LNCAP (cell line): ENCODE results near the gene TELO2.

Source experiments
- TF ChIP-seq, protein P1 (sequence below): fragments of 450-650 bp; IDR thresholded peaks from 2 replicates; pipeline ENCODE4 v1.5.1; 2017; ENCODE audit warnings: mild to moderate bottlenecking

TELO2 gene

DNA sequence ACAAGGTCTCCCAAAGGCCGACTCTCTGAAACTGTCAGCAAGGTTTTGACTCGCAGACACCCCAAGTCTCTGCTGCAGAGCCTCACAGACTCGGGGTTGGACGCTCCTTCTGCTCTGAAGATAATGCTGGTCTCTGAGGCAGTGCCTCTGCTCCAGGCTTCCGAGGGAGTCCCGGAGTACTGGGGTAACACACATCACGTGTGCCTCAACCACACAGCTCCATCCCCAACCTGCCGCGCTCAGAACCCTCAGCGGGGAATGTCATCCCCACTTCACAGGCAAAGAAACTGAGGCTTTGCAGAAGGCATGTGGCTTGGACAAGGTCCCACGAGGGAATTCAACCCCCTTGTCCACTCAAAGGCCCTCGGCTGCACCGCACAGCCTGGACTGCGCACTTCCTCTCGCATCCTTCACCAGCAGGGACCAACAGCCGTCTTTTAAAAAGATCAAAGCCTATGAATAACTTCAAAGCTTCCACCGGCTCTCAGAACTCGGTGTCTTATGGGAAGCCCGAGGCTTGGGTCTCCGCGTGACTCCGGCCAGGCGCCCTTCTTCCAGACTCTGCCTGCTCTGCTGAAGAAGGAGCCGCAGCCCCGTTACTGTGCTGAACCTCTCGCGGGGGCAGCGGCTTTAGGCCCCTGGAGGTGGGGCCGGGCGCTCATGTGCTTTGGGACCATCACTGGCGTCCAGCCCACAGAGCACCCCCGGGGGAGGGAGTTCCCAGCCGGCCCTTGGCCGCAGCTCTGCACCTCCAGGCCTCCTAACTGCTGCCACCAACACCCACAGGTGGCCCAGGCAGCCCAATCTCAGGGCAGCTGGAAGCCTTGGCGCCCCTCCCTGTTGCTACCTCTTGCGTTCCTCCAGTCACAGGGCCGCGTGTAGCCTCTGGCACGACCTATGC lies 42.5 kb downstream of the TELO2 start:
- TF ChIP-seq, protein P1, sequence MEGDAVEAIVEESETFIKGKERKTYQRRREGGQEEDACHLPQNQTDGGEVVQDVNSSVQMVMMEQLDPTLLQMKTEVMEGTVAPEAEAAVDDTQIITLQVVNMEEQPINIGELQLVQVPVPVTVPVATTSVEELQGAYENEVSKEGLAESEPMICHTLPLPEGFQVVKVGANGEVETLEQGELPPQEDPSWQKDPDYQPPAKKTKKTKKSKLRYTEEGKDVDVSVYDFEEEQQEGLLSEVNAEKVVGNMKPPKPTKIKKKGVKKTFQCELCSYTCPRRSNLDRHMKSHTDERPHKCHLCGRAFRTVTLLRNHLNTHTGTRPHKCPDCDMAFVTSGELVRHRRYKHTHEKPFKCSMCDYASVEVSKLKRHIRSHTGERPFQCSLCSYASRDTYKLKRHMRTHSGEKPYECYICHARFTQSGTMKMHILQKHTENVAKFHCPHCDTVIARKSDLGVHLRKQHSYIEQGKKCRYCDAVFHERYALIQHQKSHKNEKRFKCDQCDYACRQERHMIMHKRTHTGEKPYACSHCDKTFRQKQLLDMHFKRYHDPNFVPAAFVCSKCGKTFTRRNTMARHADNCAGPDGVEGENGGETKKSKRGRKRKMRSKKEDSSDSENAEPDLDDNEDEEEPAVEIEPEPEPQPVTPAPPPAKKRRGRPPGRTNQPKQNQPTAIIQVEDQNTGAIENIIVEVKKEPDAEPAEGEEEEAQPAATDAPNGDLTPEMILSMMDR: no peak

DNA sequence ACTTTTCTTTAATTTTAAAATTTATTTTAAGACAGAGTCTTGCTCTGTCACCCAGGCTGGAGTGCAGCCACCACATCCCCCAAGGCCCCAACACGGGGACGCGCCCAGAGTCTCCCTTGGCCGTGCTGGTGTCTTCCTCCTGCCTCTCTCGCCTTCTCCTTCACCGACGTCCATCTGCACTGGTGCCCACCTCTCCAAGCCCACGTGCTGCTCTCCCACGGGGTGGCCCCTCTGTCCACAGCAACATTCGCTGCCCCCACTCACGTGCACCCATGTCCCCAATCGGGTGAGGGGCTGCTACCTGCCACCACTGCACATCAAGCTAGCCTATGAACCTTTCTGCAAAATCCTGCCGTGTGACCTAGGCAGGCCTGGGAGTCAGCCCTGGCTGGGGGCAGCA lies 43.4 kb downstream of the TELO2 start:
- TF ChIP-seq, protein P1: no peak

DNA sequence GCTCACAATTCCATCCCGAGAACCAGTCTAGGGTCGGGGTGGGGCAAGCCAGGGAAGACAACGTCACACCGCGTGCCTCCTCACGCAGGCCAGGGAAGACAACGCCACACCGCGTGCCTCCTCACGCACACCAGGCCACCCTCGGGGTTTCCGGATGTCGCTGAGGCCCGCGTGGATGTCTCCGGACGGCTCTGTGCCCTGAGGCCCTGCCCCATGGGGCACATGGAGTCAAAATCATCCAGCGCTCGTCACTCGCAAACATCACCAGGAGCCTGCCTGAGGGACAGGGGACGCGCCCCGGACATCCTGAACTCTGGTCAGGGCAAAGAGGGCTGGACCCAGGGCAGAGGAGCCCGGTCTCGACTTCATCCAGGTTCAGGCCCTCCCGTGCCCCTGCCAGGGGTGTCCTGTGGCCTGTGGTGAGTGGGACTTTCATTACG lies 44.0 kb downstream of the TELO2 start:
- TF ChIP-seq, protein P1: no peak

DNA sequence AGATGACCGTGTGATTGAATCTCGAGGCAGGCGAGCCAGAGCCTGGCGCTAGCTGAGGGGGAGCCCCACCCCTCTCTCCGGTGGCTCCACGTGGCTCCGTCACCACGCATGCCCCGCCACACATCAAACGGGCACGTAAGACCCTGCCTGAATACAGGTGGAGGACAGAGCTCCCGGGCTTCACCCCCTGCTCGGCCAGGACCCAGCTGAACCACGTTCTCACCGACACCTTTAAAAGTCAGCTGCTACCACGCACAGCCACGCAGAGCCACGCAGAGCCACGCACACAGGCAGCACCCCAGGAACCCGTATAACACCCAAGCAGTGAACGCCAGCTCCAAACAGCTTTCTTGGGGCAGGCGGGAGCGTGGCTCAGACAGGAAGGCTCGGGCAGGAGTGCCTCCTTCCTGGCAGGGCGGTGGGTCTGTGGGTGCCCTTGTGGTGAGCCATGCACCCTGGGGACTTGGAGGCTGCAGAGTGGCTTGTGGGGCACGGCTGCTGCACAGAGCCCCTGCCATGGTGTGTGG lies 44.7 kb downstream of the TELO2 start:
- TF ChIP-seq, protein P1: no peak

DNA sequence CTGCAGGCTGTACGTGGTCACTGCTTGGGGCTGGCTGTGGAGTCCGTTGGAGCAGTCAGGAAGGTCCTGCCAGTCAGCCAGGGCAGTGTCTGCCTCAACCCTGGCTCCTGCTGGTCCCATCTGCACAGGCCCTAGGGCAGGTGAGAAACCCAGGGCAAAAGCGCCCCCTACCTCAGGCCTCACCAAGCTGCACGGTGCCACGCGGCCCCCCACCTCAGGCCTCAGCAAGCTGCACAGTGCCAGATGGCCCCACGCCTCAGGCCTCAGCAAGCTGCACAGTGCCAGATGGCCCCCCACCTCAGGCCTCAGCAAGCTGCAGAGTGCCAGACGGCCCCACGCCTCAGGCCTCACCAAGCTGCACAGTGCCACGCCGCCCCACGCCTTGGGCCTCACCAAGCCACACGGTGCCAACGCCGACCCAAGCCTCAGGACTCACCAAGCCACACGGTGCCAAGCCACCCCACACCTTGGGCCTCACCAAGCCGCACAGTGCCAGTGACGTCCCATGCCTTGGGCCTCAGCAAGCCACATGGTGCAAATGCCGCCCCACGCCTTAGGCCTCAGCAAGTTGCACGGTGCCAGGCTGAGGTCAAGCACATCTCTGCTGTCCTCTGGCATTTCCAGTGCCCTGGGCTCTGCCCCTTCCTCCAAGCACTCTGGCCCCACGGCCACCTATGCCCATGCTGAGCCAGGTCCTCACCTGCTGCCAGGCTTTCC lies 45.8 kb downstream of the TELO2 start:
- TF ChIP-seq, protein P1: no peak

DNA sequence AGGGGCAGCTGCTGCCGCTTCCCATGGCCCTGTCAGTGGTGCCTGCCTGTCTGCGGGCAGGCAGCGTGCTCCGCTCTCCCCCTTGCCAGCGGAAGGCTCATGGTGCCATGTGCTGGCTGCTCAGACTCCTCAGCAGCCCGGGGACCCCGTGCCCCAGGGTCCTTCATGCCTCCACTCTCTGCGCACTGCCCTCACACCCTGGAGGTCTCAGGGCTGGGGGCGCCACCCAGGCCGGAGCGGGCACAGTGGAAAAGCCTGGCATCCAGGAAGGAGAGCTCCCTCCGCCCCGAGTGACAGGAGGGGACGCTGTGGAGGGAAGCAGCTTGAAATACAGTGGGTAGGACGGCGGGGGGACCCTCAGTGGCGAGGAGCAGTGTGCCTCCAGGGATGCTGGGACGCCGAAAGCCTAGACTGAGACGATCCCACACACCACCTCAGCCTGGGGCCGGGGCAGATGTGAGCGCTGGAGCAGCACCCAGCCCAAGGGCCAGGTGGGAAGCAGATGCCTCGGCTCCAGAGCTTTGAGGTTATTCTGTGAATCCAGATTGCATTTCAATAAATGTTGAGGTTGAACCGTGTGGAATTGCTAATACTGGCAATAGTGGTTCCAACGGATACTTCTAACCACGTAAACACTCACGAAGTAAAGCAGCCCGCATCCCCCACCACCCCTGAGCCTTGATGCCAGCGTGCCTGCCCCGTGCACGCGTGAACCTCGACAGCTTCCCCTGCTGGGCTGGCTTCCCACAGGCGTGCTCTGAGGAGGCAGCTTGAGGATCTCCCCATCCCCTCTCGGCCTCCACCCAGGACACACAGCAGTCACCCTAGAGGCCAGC lies 46.8 kb downstream of the TELO2 start:
- TF ChIP-seq, protein P1: no peak

DNA sequence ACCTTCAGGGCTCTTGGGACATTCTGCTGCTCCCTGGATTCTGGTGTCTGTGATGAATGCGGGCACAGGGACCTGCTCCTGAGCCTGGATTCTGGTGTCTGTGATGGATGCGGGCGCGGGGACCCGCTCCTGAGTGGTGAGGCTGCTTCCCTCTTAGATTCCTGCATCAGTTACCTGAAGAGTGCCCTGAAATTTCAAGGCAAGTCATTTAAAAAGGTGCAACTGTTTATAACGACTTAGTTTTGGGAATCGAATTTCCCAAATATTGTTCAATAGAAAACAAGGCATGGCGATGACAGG lies 47.3 kb downstream of the TELO2 start:
- TF ChIP-seq, protein P1: no peak
